Epithelial cell of prostate (primary cell): ENCODE results near the gene GPR153.

ENCODE experiments used
- DNase-seq: peaks from one replicate; pipeline ENCODE4 v3.0.0-alpha.2; 2011; ENCODE audit warnings: low read depth, low spot score
- H3K27ac ChIP-seq: fragments of 450-650 bp; 2 replicates; pipeline ENCODE4 v1.5.1; 2017; ENCODE audit warnings: mild to moderate bottlenecking

The GPR153 gene

DNA sequence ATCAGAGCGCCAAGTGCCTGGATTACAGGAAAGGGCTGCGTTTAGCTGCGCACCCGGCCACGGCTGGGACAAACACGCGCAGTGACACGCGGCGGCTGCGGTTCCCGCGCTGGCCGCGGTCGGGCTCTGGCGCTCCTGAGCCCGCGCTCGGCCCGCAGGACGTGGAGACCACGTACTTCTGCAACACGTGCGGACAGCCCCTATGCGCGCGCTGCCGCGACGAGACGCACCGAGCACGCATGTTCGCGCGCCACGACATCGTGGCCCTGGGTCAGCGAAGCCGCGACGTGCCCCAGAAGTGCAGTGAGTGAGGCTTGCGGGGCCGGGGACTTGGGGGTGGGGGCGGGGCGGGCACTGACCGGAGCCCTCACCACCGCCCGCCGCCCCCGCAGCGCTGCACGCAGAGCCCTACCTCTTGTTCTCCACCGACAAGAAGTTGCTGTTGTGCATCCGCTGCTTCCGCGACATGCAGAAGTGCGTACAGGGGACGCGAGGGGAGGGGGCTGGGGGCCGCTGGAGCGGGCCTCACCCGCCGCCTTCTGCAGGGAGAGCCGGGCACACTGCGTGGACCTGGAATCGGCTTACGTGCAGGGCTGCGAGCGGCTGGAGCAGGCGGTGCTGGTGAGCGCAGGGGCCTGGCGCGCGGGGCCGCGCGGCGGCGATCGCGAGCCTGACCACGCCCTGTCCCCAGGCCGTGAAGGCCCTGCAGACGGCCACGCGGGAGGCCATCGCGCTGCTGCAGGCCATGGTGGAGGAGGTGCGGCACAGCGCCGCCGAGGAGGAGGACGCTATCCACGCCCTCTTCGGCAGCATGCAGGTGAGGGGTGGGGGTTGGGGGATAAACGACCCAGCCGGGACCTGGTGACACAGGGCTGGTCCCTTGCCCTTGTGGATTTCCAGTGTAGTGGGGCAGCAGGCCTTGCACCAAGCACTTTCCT lies 51.9 kb downstream of the GPR153 start:
- DNase-seq: no peak
- H3K27ac ChIP-seq: no peak overlapping the region

DNA sequence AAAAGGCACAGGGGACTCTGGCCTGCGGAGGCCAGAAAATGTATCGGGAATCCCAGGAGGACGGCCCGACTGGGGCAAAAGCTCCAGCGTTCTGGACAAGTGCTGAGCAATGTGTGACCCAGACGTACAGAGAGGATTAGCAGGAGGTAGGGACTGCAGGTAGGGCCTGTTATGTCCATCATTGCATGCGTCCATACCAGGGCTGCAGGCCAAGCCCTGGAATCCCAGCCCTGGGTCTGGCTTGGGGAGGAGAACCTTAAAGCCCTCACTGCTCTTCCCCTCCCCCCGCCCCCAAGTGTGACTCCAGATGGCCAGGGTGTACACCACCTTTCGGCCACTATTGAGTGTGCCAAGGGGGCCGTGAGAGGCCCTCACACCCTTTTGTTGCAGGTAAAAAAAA lies 53.0 kb downstream of the GPR153 start:
- no peak for DNase-seq
- no peak overlapping the region for H3K27ac ChIP-seq

DNA sequence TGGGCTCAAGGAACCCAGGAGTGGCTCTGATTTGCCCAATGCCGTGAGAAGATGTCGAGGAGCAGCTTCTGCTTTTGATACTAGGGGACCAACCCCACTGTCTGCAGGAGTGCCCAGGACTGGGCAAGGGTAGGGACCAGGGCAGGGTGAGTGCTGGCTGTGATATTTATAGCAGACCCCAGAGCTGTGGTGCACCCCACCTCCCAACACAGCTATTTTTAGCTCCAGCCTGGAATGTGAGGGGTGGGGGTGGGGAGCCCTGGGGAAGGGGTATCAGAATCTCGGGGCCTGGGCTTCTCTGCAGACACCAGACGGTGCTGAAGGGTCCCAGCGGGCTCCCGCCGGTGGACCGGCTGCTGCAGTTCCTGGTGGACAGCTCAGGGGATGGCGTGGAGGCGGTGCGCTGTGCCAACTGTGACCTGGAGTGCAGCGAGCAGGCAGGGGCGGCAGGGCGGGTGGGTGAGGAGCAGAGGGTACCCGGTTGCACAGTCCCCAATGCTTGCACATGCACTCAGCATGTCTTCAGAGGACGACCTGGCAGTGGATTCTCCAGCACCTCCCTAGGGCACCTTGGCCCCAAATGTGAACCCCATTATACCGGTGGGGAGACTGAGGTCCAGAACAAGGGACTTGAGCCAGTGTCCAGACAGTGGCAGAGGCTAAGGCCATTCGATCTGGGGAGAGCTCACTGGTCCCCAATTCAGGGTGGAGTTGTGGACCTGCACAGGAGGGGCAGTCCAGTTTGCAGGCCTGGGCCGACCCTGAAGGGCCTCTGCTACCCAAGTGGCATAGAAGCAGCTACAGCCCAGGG lies 53.6 kb downstream of the GPR153 start:
- no peak for DNase-seq
- H3K27ac ChIP-seq: no peak overlapping the region

DNA sequence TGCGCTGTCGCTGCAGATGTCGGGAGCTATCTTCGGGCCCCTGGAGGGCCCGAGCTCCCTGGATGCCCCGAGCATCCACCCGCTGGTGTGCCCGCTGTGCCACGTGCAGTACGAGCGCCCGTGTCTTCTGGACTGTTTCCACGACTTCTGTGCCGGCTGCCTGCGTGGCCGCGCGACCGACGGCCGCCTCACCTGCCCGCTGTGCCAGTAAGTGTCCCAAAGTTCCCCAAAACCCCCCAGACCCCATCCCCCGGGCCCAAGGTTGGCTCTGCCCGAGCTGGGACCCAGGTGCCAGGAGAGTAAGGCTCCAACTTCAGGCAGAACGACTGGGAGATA lies 54.4 kb downstream of the GPR153 start:
- no peak for DNase-seq
- H3K27ac ChIP-seq: peak overlapping the region; percentile 77

DNA sequence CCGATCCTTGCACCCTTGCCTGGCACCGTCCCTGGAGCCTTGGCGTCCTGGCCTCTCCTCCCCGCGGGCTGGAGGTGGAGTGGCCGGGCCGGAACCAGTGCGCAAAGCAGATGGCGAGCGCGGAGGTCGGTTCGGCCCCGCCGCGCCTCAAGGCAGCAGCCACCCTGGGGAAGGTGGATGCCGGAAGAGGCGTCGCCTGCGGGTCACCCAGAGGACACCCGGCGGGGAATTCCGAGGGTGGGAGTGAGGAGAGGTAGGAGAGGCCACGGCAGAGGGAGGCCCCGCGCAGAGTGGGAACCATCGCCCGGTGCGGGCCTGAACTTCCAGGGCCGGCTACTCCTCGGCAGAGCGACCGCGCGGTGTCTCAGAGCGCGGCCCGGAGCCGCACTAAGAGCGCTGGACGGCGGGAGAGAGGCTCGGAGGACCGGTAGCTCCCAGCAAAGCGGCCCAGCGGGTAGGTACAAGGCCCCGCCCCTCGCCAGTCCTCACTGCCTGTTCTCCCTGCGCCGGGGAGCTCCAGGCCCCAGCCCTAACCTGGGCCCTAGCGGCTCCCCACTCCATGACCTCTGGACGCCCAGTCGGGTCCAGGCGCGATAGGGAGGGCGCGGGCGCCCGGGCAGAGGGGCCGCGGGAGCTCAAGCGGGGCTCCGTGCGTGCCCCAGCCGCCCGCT lies 54.9 kb downstream of the GPR153 start, which contains the start of gene RNF207:
Gene RNF207, plus strand, starts transcription at position 271 of the 671 bp plus-strand sequence. CDS start 417 bp downstream, outside the sequence.
- DNase-seq: no peak
- H3K27ac ChIP-seq: peak within 1 kb of the TSS; percentile 77

DNA sequence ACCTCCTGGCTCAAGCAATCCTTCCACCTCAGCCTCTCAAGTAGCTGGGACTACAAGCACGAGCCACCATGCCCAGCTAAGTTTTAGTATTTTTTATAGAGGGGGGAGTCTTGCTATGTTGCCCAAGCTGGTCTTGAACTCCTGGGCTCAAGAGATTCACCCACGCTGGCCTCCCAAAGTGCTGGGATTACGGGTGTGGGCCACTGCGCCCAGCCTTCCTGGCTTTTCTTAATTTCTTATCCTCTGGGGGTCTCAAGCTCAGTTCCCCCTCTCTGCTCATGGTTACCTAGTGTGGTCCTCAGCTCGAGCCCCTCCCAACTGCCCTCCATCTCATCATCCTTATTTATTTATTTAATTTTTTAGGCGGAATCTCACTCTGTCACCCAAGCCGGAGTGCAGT lies 58.6 kb downstream of the GPR153 start:
- no peak for DNase-seq
- no peak overlapping the region for H3K27ac ChIP-seq

DNA sequence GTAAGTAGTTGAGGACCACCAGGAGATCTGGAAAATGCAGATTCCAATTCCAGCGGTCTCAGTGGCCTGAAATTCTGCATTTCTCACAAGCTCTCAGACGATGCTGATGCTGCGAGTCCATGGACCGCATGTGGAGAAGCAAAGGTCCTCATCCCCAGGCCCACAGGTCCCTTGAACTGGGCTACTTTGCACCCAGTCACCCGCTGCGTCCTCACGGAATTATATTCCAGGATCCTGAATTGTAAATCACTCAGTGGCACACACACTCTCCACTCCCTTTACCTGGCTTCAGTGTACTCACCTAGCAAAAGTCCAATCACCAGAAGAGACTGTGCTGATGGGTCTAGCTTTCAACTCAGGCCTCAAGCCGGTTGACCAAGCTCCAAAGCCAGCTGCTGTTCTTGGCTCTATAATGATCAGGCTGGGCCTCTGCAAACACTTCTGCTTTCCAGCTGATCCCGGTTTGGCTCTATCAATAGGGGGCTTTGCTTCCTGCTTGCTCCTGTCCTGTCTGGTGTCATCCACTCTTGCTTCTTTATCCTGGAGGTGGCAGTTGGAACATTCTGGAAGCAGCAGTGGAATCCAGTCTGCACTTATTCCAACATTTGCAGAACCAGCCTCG lies 60.6 kb downstream of the GPR153 start:
- H3K27ac ChIP-seq: peak overlapping the region; percentile 69
- DNase-seq: no peak

DNA sequence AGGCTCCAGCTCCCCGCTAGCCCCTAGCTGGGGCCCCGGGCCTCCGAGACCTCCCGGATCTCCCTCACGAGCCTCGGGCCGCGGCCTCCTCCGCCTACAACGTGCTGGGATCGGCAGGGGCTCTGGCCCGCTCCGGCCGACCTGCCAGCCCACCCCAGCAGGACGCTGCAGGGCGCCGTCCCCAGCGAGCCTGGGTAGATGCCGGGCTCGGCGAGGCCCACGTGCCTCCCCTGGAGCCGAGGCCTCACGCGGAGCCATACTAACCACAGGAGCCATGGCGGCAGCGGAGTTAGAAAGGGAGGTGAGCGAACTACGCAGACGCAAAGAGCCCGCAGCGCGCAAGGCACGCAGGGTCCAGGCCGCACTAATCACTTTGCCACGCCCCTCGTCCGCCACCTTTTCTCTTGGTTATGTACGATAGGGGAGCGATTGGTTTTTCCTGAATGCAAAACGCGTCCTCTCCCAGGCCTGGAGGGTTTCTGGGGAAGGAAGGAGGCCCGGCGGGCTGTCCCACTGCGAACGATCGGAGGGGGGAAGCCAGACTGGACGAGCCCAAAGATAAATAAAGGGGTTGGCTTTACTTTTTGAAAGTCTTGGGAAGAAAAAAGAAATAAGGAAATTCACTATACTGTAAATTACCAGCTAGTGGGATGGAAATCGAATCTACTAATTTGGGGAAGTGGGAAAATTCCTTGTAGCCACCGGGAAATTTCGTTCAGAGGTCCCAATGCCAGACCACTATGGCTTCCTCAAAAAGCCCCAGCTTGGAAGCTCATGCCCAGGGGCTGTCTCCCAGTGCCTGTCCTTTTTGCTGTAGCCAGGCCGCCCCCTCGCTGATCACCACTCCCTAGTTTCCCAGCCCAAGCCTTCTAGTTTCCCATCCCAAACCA lies 61.4 kb downstream of the GPR153 start, which contains the start of gene RPL22:
Gene RPL22, minus strand, starts transcription at position 298 of the 890 bp plus-strand sequence. Its CDS starts 22 bp downstream, at position 276.
- DNase-seq: peak; percentile 93
- peak within 1 kb of the TSS; percentile 69 for H3K27ac ChIP-seq

DNA sequence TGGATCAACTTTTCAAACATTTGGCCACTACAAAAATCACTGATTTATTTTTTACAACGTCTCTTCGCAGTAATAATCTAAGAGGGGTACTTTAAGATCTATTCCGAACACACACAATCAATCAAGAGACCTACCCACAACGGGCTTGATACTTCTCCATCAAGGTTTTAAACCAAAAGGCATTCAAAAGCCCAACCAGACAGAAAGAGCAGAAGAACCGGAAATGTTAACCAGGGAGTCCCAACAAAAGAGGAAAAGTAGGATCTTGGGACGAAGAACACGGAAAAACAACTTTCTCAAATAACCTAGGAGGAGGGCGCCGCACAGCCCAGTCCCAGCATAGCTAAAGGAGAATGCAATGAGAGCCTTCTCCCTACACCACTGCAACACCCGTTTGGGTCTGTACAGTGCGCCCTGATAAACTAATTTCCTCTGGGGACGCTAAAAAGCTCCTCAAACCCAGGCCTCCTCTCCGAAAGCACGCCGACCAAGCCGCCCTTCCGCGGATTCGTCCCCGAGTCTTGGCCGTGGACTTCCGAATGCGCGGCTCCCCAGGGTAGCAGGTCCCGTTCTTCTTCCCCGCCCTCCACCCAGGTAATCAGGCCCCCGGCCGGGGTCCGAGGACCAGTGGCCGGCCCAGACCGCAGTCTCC lies 62.1 kb downstream of the GPR153 start:
- no peak for DNase-seq

DNA sequence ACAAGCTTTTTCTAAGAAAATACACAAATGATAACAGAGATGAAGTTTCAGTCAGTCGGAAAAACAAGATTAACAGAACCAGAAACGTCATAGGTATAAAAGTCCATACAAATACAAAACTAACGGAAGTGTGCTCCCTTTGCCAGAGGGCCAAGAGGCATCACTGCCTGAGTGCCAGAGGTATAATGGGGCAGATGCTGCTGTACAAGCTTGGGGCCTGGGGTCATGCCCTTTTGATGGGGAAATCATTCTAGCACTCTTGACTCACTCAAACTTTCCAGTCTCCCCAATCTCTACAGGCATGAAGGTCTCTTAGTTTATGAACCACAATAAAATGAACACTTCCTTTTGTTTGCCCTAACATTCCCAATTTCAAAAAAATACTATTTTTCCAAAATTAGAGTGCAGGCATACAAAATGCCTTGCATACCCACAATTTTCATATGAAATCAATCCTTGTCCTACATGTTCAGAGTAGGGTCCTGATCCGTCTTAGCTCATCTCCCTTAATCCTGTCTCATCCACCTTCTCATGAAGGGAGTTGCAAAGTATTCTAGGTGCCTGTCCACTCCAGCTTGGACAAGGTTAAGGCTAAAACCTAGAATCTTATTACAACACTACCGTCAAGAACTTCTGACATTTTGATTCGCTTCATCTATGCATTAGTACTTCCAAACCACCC lies 63.0 kb downstream of the GPR153 start:
- no peak for DNase-seq
- H3K27ac ChIP-seq: no peak overlapping the region

More for the DNA sequence above, 62.1 kb downstream of the GPR153 start:
- H3K27ac ChIP-seq: peak overlapping the region; percentile 69
